ENCODE measurements around the gene VBP1.
A peak's percentile ranks its signal among the peaks of the same experiment; 100 is the strongest.

VBP1 gene

DNA sequence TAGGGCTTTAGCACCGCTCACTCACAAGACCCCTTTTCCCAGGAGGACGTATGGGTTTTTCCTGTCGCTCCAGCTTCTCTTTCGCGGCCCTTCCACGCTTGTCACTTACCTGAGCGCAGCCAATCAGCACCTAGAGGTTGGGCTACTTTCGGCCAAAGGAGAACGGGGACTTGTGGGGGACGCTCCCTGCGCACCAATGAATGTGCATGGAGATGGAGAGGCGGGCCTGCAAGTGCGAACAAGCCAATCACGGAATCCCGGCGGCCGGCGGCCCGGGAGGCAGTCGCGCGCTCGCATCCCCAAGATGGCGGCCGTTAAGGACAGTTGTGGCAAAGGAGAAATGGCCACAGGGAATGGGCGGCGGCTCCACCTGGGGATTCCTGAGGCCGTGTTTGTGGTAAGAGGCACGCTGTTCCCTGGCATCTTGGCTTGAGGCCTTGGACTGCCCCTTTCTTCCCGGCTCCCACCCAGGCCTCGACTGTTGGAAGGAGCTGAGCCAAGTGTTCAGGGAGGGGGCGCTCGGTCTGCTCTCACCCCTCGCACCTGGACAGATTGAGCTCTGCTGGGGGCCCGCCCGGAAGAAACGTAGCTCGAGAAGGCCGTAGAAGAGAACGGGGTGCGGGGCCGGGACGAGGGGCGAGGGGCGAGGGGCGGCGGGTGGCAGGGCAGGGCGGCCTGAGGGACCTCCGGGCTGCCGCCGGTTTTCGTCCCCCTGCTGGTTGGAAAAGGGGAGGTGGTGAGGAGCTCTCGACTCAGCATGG lies at the start of gene VBP1 (continued):
- peak; percentile 82 for TF ChIP-seq ZNF76 (tag by site-specific recombination; IDR thresholded peaks at IDR 0.05; ENCODE audit: borderline replicate concordance, low read depth)
- TF ChIP-seq ZNF223 (tag by site-specific recombination; IDR thresholded peaks at IDR 0.05) = no peak
- TF ChIP-seq, protein P1, sequence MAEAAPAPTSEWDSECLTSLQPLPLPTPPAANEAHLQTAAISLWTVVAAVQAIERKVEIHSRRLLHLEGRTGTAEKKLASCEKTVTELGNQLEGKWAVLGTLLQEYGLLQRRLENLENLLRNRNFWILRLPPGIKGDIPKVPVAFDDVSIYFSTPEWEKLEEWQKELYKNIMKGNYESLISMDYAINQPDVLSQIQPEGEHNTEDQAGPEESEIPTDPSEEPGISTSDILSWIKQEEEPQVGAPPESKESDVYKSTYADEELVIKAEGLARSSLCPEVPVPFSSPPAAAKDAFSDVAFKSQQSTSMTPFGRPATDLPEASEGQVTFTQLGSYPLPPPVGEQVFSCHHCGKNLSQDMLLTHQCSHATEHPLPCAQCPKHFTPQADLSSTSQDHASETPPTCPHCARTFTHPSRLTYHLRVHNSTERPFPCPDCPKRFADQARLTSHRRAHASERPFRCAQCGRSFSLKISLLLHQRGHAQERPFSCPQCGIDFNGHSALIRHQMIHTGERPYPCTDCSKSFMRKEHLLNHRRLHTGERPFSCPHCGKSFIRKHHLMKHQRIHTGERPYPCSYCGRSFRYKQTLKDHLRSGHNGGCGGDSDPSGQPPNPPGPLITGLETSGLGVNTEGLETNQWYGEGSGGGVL (tag by site-specific recombination; IDR thresholded peaks at IDR 0.05) = no peak
- no peak for TF ChIP-seq ZNF561 (tag by site-specific recombination; IDR thresholded peaks at IDR 0.05; ENCODE audit: borderline replicate concordance)
- TF ChIP-seq SALL2 (tag by site-specific recombination; IDR thresholded peaks at IDR 0.05; ENCODE audit: borderline replicate concordance) = no peak
- no peak for TF ChIP-seq ZNF274 (IDR thresholded peaks at IDR 0.05; ENCODE audit: low read length)
- TF ChIP-seq ZNF274 (tag by site-specific recombination; IDR thresholded peaks at IDR 0.05; ENCODE audit: borderline replicate concordance) = no peak
- TF ChIP-seq, protein P2, sequence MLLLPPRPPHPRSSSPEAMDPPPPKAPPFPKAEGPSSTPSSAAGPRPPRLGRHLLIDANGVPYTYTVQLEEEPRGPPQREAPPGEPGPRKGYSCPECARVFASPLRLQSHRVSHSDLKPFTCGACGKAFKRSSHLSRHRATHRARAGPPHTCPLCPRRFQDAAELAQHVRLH (tag by site-specific recombination; IDR thresholded peaks at IDR 0.05) = no peak
- TF ChIP-seq GLIS2 (tag by site-specific recombination; IDR thresholded peaks at IDR 0.05) = peak; percentile 76
- no peak for TF ChIP-seq SCRT2 (tag by site-specific recombination; IDR thresholded peaks at IDR 0.05)
- no peak for TF ChIP-seq ZNF670 (tag by site-specific recombination; IDR thresholded peaks at IDR 0.05; ENCODE audit: low read depth)
- TF ChIP-seq ZNF514 (tag by site-specific recombination; IDR thresholded peaks at IDR 0.05) = no peak
- TF ChIP-seq IKZF3 (tag by site-specific recombination; IDR thresholded peaks at IDR 0.05) = peak; percentile 92
- TF ChIP-seq ZNF488 (tag by site-specific recombination; IDR thresholded peaks at IDR 0.05) = no peak
- peak; percentile 67 for TF ChIP-seq ZBTB26 (tag by site-specific recombination; optimal IDR thresholded peaks at IDR 0.05)
- TF ChIP-seq, protein P3, sequence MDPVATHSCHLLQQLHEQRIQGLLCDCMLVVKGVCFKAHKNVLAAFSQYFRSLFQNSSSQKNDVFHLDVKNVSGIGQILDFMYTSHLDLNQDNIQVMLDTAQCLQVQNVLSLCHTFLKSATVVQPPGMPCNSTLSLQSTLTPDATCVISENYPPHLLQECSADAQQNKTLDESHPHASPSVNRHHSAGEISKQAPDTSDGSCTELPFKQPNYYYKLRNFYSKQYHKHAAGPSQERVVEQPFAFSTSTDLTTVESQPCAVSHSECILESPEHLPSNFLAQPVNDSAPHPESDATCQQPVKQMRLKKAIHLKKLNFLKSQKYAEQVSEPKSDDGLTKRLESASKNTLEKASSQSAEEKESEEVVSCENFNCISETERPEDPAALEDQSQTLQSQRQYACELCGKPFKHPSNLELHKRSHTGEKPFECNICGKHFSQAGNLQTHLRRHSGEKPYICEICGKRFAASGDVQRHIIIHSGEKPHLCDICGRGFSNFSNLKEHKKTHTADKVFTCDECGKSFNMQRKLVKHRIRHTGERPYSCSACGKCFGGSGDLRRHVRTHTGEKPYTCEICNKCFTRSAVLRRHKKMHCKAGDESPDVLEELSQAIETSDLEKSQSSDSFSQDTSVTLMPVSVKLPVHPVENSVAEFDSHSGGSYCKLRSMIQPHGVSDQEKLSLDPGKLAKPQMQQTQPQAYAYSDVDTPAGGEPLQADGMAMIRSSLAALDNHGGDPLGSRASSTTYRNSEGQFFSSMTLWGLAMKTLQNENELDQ (tag by site-specific recombination; IDR thresholded peaks at IDR 0.05; ENCODE audit: low read depth) = no peak
- TF ChIP-seq ZNF830 (tag by site-specific recombination; IDR thresholded peaks at IDR 0.05; ENCODE audit: low read depth) = no peak
- TF ChIP-seq ZNF354C (tag by site-specific recombination; IDR thresholded peaks at IDR 0.05; ENCODE audit: borderline replicate concordance, low read depth) = no peak
- no peak for TF ChIP-seq ZNF211 (tag by site-specific recombination; IDR thresholded peaks at IDR 0.05; ENCODE audit: low read depth)
- TF ChIP-seq HOXA7 (CRISPR knock-in tag; IDR thresholded peaks at IDR 0.05; ENCODE audit: borderline replicate concordance) = no peak
- TF ChIP-seq ZNF175 (tag by site-specific recombination; IDR thresholded peaks at IDR 0.05) = no peak
- peak; percentile 60; the same call in 1 of the 2 replicates for TF ChIP-seq CTCF (tag by site-specific recombination; IDR thresholded peaks at IDR 0.05)
- TF ChIP-seq OSR2 (tag by site-specific recombination; IDR thresholded peaks at IDR 0.05) = no peak
- TF ChIP-seq ZBTB20 (tag by site-specific recombination; IDR thresholded peaks at IDR 0.05) = peak; percentile 78
- TF ChIP-seq PRDM4 (tag by site-specific recombination; IDR thresholded peaks at IDR 0.05) = no peak
- TF ChIP-seq ZFP41 (tag by site-specific recombination; IDR thresholded peaks at IDR 0.05; ENCODE audit: borderline replicate concordance) = no peak
- peak; percentile 48 for TF ChIP-seq GLIS1 (tag by site-specific recombination; IDR thresholded peaks at IDR 0.05)
